ENCODE measurements around the gene PIAS4.

Gene PIAS4

GRCh38 chr19:4023600-4024398 lies 16.3 kb downstream of the PIAS4 start:
- no peak for DNase-seq

DNA sequence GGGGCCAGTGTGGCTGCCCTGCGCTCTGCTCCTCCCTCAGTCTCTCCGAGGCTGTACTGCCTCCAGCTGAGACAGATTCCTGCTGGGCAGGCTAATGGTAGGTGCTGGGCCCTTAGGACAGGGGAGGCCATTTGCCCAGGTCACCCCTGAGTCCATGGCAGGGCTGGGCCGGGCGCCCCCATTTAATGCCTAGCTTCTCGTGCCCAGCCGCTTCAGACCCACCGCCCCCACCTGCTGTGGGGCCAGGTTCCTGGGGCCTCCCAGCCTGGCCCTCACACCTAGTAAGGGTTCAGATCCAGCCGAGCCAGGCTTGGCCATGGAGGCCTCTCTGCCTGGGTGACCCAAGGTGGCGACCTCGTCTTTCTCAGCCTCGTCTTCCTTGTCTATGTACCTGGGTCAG lies 17.8 kb downstream of the PIAS4 start:
- DNase-seq, result no peak

DNA sequence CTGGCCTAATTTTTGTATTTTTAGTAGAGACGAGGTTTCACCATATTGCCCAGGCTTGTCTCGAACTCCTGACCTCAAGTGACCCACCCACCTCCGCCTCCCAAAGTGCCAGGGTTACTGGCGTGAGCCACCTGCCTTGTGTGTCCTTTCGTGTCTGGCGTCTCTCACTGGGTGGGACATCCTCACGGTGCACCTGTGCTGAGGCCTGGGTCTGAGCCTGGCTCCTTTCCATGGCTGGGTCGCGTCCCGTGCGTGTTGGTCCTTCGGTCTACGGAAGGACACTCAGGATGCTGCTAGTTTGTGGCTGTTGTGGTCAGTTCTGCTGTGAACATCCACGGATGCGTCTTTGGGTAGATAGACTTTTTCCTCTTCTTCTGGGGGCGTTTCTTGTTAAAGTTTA lies 19.6 kb downstream of the PIAS4 start:
- no peak for DNase-seq

- DNase-seq, result no peak
Observed at GRCh38 chr19:4028334-4029246, 21.1 kb downstream of the PIAS4 start.

GRCh38 chr19:4029247-4029614 lies 21.7 kb downstream of the PIAS4 start:
- no peak for DNase-seq

DNA sequence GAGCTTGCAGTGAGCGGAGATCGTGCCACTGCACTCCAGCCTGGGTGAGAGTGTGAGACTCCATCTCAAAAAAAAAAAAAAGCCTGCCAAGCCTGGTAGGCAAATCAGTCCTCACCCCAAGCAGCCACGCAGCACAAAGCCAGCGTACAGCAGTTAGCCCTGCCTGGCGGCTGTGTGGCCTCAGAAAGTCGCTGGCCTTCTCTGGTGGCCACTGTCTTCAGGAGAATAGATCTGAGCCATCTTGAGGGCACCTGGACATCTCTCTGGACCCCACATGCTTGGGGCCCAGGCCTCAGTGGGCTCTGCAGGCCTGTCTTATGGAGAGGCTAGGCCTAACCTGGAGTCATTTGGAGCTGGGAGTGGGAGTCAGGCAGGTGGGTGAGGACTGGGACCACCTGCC lies 23.0 kb downstream of the PIAS4 start:
- no peak for DNase-seq

- DNase-seq, result no peak
Observed at GRCh38 chr19:4030981-4031380, 23.4 kb downstream of the PIAS4 start.

GRCh38 chr19:4031420-4031819 lies 23.9 kb downstream of the PIAS4 start:
- DNase-seq, result no peak

DNA sequence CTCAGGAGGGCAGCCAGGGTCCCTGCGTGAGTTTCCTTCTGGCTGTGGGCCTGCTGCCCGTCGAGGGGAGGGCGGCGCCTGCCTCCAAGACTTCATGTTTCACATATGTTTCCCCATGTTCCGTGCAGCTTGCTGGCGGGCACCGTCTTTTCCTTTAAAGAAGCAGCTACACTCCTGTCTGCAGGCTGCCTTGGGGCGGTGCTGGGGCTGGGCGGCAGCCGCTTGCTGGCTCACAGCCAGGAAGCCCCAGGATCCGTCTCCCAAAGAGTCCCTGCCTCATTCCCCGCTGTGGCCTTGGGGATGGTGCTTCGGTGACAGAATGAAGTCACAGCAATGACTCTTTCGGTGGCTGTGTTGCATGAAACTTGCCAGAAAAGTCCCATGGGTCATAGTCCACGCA lies 24.9 kb downstream of the PIAS4 start:
- DNase-seq, result no peak

GRCh38 chr19:4033028-4033956 lies 25.8 kb downstream of the PIAS4 start:
- DNase-seq, result no peak

- no peak for DNase-seq
Observed at GRCh38 chr19:4034048-4035017, 26.8 kb downstream of the PIAS4 start.

DNA sequence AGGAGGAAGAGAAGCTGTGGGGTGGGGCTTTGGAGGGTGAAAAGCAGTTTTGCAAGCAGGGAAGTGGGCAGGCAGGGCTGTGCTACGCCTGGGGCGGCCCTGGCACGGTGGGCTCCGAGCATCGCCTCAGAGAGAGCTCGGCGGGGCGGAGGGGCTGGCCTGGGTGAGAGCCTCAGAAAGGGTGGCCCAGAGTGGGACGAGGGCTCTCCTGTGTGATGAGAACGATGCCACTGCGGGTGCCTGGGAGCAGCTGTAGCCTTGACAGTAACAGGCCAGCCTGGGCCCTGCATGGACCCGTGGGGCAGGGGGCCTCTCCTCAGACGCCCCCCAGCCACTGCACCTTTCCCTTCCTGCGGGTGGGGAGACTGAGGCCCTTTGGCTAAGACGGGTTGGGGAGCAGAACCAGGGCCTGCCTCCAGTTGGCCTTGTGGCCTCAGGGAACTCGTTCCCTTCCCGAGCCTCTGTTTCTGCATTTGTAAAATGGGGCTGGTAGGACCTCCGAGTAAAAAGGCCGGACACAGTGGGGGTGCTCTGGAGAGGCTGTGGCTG lies 27.6 kb downstream of the PIAS4 start:
- DNase-seq, result no peak

DNA sequence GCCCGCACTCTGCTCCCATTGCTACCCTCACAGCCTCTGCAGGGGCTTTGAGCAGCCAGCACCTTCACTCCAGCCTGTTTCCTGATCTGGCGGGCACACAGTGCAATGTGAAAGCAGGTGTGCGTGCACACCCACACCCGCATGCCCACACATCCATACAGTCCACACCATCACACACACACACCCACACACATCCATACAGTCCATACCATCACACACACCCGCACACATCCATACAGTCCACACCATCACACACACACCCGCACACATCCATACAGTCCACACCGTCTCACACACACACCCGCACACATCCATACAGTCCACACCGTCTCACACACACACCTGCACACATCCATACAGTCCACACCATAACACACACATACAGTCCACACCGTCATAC lies 28.0 kb downstream of the PIAS4 start:
- no peak for DNase-seq

GRCh38 chr19:4036576-4037300 lies 29.2 kb downstream of the PIAS4 start:
- DNase-seq, result no peak

- no peak for DNase-seq
Observed at GRCh38 chr19:4037301-4037949, 29.9 kb downstream of the PIAS4 start.

DNA sequence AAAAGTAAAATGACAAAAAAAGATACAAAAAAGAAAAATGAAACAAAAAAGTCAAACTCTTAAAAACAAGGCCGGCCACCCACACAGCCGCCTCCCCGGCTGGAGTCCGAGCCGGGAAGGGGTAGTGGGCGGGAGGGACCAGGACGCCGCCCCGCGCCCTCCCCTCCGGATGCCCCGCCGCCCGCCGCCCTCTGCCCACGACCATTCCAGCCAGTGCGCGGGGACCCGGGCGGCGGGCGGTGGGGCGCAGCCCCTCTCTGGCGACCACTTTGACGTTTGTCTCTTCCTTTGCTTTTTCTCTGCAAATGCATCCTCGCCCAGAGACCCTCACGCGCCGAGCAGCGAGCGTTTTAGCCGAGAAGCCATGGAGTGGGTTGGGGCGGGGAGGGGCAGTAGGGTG lies 30.5 kb downstream of the PIAS4 start:
- DNase-seq, result no peak

DNA sequence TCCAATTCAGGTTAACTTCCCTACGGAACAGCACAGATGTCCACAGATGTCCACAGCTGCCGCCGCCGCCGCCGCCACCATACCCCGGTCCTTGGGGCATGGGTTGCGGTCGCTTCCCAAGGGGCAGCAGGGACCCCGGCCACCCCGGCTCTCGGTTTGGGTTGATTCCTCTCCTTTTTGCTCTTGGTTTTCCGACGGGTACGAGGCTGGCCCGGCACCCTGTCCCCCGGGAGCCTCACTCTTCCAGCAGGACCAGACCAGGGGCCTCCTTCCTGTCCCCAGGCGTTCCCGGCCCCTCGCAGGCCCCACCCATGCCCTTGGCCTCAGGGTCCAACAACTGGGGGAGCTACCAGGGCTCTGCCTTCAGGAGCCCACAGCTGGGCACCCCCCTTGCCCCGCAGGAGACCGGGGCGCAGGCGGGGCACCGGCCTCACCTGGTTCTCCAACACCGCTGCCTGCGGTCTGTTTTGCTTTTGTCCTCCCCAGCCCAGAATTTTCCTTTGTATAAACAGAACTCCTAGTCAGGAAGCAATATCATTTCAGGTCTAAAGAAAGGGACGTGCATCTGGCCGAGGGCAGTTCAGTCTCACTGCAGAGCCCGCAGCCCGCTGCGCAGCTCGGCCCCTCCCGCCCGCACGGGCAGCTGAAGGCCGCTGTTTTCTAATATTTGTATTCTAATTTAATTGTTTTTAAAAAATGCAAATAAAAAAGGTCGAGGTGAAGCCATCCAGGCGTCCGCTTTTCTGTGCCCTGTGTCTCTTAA lies 31.3 kb downstream of the PIAS4 start:
- no peak for DNase-seq

GRCh38 chr19:4042064-4042730 lies 34.7 kb downstream of the PIAS4 start:
- DNase-seq, result no peak

GRCh38 chr19:4042731-4043082 lies 35.2 kb downstream of the PIAS4 start:
- no peak for DNase-seq

Measured in inflammatory macrophage treated with lipopolysaccharide for 4 hours (primary cell).